Suprapubic skin (tissue), 4 donors: ENCODE data around the gene RLN3. TPM values are rescaled to one million over a fixed set of nuclear protein-coding genes. Genes with fewer than 3 reads are reported as not detected.

Source experiments
- DNase-seq, 2 donors: peaks; one replicate each; pipeline ENCODE4 v3.0.0-alpha.2; 2019; ENCODE audit warnings: low spot score in 2 of 2
- H3K27ac ChIP-seq: fragments of 200-600 bp; sonication (generic); one replicate; pipeline ENCODE4 v1.5.1; 2019
- H3K27me3 ChIP-seq: fragments of 200-600 bp; sonication (generic); one replicate; pipeline ENCODE4 v1.5.1; 2019
- H3K36me3 ChIP-seq: fragments of 200-600 bp; sonication (generic); one replicate; pipeline ENCODE4 v1.5.1; 2019
- H3K4me1 ChIP-seq: fragments of 200-600 bp; sonication (generic); one replicate; pipeline ENCODE4 v1.5.1; 2019
- H3K4me3 ChIP-seq: fragments of 200-600 bp; sonication (generic); one replicate; pipeline ENCODE4 v1.5.1; 2019; ENCODE audit warnings: mild to moderate bottlenecking
- H3K9me3 ChIP-seq: fragments of 200-600 bp; sonication (generic); one replicate; pipeline ENCODE4 v1.5.1; 2019
- EP300 ChIP-seq: sonication (generic); formaldehyde crosslinking; IDR thresholded peaks from one replicate; pipeline ENCODE4 v1.6.1; 2017; ENCODE audit warnings: antibody characterized with exemption
- POLR2A ChIP-seq, 2 donors: fragments of 450-650 bp; IDR thresholded peaks; one replicate each; pipeline ENCODE4 v1.6.1; 2017; ENCODE audit warnings: antibody characterized with exemption in 2 of 2, mild to moderate bottlenecking in 2 of 2, moderate library complexity in 2 of 2
- POLR2AphosphoS5 ChIP-seq, 3 donors: sonication (generic); formaldehyde crosslinking; IDR thresholded peaks; one replicate each; pipeline ENCODE4 v1.6.1; 2017; ENCODE audit warnings: antibody characterized with exemption in 3 of 3
- WGBS: methylation state at CpG from one replicate; pipeline ENCODE4 v1.1.5; 2018; 5-methylcytosine and 5-hydroxymethylcytosine counted together
- total RNA-seq, 4 donors: library from RNA; depleted of rRNA; stranded (reverse); fragments of >200 nt; gene quantifications; one replicate each; pipeline ENCODE4 v1.1.0, GENCODE V29; 2016
- TF ChIP-seq, protein P1 (sequence below), 2 donors: fragments of 200-600 bp in 1 of 2; fragments of 450-650 bp in 1 of 2; sonication (generic) in 1 of 2; IDR thresholded peaks; one replicate each; pipeline ENCODE4 v1.5.1; 2016 to 2019; ENCODE audit warnings: antibody characterized with exemption in 2 of 2, mild to moderate bottlenecking in 1 of 2, moderate library complexity in 1 of 2

The RLN3 gene
- total RNA-seq, 4 donors from 2014 or later, result not detected

GRCh38 chr19:14004619-14005348, 23.2 kb upstream of the RLN3 start:
- H3K27ac ChIP-seq, result peak overlapping the region; percentile 99
- TF ChIP-seq EP300, result no peak
- TF ChIP-seq POLR2A (IDR thresholded peaks at IDR 0.05), result peak in 1 of 2 donors; percentile 8
- TF ChIP-seq POLR2AphosphoS5 (IDR thresholded peaks at IDR 0.05), result peak in 1 of 3 donors; percentile 57
- TF ChIP-seq, protein P1, sequence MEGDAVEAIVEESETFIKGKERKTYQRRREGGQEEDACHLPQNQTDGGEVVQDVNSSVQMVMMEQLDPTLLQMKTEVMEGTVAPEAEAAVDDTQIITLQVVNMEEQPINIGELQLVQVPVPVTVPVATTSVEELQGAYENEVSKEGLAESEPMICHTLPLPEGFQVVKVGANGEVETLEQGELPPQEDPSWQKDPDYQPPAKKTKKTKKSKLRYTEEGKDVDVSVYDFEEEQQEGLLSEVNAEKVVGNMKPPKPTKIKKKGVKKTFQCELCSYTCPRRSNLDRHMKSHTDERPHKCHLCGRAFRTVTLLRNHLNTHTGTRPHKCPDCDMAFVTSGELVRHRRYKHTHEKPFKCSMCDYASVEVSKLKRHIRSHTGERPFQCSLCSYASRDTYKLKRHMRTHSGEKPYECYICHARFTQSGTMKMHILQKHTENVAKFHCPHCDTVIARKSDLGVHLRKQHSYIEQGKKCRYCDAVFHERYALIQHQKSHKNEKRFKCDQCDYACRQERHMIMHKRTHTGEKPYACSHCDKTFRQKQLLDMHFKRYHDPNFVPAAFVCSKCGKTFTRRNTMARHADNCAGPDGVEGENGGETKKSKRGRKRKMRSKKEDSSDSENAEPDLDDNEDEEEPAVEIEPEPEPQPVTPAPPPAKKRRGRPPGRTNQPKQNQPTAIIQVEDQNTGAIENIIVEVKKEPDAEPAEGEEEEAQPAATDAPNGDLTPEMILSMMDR (IDR thresholded peaks at IDR 0.05), result no peak
- no peak for DNase-seq
- H3K27me3 ChIP-seq, result no peaks in the 10 kb centered on the region
- peaks cover 50% of the 10 kb centered on the region for H3K4me1 ChIP-seq
- WGBS, result 11% methylated on average over 14 of the region's 14 CpGs
- no peaks in the 10 kb centered on the region for H3K36me3 ChIP-seq
- no peaks in the 10 kb centered on the region for H3K9me3 ChIP-seq
- H3K4me3 ChIP-seq, result peak overlapping the region; percentile 83

DNA sequence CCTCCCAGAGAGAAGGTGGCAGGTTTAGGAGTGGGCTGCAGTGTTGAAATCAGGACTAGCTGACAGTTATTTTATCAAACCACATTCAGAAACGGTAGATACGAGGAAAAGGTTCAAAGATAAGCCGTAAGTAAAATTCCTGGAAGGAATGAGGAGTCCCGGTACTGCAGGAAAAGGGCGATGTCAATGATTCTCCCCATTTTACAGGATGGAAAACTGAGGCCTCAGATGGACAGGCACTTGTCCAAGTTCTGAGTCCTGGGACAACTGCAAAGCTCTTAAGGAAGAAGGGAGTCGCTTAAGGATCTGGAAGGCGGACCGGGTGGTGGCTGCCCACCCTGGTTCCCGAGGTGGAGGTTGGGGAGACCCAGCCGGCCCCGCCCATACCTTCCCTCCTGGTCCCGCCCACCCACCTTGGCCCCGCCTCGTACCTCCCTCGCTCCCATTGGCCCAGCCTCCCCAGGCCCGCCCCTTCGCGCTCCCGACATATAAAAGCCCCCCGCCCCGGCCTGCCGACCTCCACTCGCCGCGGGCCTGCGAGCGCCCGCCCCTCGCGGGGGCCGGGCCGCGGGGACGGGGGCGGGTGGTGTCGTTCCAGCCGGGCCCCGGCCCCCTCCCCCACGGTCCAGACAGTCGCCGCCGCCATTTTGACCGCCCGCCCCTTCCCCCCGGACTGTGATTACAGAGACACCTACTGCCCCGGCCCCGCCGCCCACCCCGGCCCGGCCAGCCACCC, 22.4 kb upstream of the RLN3 start:
- TF ChIP-seq POLR2AphosphoS5 (IDR thresholded peaks at IDR 0.05) (peak in 1 of 3 donors; percentile 96), POLR2A (IDR thresholded peaks at IDR 0.05) (peak in 1 of 2 donors; percentile 33), EP300 (no peak)
- TF ChIP-seq, protein P1 (IDR thresholded peaks at IDR 0.05), result no peak
- peak; percentile 96 to 98 for DNase-seq
- Histone ChIP-seq H3K27me3 (no peaks in the 10 kb centered on the region), H3K4me1 (peaks cover 44% of the 10 kb centered on the region), H3K4me3 (peak overlapping the region; percentile 83), H3K9me3 (no peaks in the 10 kb centered on the region), H3K27ac (peak overlapping the region; percentile 99), H3K36me3 (no peaks in the 10 kb centered on the region)
- 6% methylated on average over 18 of the region's 50 CpGs for WGBS

- Histone ChIP-seq H3K27ac (peak within 1 kb of the TSS; percentile 99), H3K36me3 (no peaks in the 10 kb centered on the region), H3K4me3 (peak within 1 kb of the TSS; percentile 83), H3K27me3 (no peaks in the 10 kb centered on the region), H3K4me1 (peaks cover 40% of the 10 kb centered on the region), H3K9me3 (no peaks in the 10 kb centered on the region)
- peak; percentile 100 for DNase-seq
- peak in 1 of 3 donors; percentile 81 for TF ChIP-seq POLR2AphosphoS5 (IDR thresholded peaks at IDR 0.05)
- no peak for TF ChIP-seq EP300
- TF ChIP-seq, protein P1 (IDR thresholded peaks at IDR 0.05), result no peak
- WGBS, result under 1% methylated on average over 42 of the region's 58 CpGs
Measured at GRCh38 chr19:14006085-14006765, 21.7 kb upstream of the RLN3 start, which contains the start of gene RFX1. Gene RFX1, minus strand, starts transcription at chr19:14006320. Its CDS starts 12,477 bp downstream, at chr19:13993843.

DNA sequence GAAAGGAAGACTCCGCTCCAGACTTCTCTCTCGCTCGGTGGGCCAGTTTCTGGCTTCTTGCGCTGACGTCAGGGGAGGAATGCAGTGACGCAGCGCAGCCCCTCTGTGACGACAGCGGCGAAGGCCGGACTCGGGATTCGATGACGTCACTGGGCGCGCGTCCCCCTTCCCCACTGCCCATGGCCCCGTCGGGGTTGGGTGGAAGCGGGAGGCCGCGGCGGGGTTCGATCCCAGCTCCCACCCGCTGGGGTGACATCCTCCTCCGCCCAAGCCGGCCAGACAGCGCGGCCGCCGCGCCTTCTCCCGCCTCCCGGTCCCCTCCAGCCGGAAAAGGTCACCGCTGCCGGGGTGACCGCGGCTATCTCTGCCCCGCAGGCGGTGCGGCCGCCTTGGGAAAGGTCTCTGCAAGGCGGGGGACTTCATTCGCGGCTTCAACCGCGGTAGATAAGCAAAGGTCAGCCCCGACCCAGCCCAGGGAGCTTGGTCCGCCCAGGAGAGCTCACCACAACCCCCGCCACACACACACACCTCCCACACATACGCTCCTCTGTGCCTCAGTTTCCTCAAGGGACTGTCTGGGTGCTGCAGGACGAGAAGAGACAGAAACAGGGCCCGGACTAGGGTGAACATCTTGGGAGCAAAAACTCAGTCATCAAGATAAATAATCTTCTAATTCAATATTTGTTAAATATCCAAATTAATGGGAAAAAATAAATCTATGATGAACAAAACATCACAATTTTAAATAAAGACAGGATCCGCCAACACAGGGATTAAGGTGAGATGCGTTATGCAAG, 21.0 kb upstream of the RLN3 start:
- WGBS, result 11% methylated on average over 34 of the region's 56 CpGs
- Histone ChIP-seq H3K36me3 (no peaks in the 10 kb centered on the region), H3K4me1 (peaks cover 40% of the 10 kb centered on the region), H3K4me3 (peak overlapping the region; percentile 83), H3K27ac (peak overlapping the region; percentile 99), H3K27me3 (no peaks in the 10 kb centered on the region), H3K9me3 (no peaks in the 10 kb centered on the region)
- DNase-seq, result peak; percentile 95
- peak in 1 of 2 donors; percentile 83 for TF ChIP-seq POLR2A (IDR thresholded peaks at IDR 0.05)
- TF ChIP-seq POLR2AphosphoS5 (IDR thresholded peaks at IDR 0.05), result peak; percentile 20 to 82 (median 72)
- TF ChIP-seq EP300, result no peak

DNA sequence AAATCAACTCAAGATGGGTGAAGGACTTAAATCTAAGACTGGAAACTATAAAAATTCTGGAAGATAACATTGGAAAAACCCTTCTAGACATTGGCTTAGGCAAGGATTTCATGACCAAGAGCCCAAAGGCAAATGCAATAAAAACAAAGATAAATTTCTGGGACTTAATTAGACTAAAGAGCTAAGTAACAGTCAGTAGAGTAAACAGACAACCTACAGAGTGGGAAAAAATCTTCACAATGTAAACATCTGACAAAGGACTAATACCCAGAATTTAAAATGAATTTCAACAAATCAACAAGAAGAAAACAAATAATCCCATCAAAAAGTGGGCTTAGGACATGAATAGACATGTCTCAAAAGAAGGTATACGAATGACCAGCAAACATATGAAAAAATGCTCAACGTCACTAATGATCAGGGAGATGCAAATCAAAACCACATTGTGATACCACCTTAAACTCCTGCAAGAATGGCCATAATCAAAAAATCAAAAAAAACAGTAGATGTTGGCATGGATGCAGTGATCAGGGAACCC, 15.5 kb upstream of the RLN3 start:
- Histone ChIP-seq H3K4me1 (no peaks in the 10 kb centered on the region), H3K9me3 (no peaks in the 10 kb centered on the region), H3K4me3 (no peak overlapping the region), H3K27me3 (no peaks in the 10 kb centered on the region), H3K27ac (no peak overlapping the region), H3K36me3 (no peaks in the 10 kb centered on the region)
- no peak for DNase-seq
- TF ChIP-seq POLR2A (IDR thresholded peaks at IDR 0.05) (no peak), EP300 (no peak), POLR2AphosphoS5 (IDR thresholded peaks at IDR 0.05) (no peak)
- TF ChIP-seq, protein P1 (IDR thresholded peaks at IDR 0.05), result no peak
- WGBS, result 70% methylated on average over 2 of the region's 2 CpGs
